NCI-H2227 (cell line): Measurements from ENCODE around the gene WT1.
"Not testable (repeated sequence)": the region's sequence is repeated elsewhere in the genome, so short reads cannot be mapped to it uniquely, and the experiment has no call there.

Experiments used
- DNase-seq: peaks from one replicate; lab custom pipeline; 2025; ENCODE audit not compliant: unreplicated experiment; lab: John Stamatoyannopoulos, UW

WT1 gene

GRCh38 chr11:32435511-32435941 lies at the start of gene WT1:
Gene WT1, minus strand, starts transcription at chr11:32435539.
- DNase-seq, result no peak

- DNase-seq, result no peak
Observed at GRCh38 chr11:32479291-32479690, 44.0 kb upstream of the WT1 start.

GRCh38 chr11:32478277-32478731 lies 43.0 kb upstream of the WT1 start:
- DNase-seq, result no peak

- no peak for DNase-seq
Observed at GRCh38 chr11:32473282-32473909, 38.1 kb upstream of the WT1 start.

- no peak for DNase-seq
Observed at GRCh38 chr11:32472226-32472625, 36.9 kb upstream of the WT1 start.

GRCh38 chr11:32471544-32471943 lies 36.2 kb upstream of the WT1 start:
- DNase-seq, result not testable (repeated sequence)

- DNase-seq, result no peak
Observed at GRCh38 chr11:32469791-32470190, 34.5 kb upstream of the WT1 start.

GRCh38 chr11:32466279-32466915 lies 31.1 kb upstream of the WT1 start:
- no peak for DNase-seq

- no peak for DNase-seq
Observed at GRCh38 chr11:32464078-32464477, 28.7 kb upstream of the WT1 start.

GRCh38 chr11:32462011-32462690 lies 26.8 kb upstream of the WT1 start:
- DNase-seq, result no peak

- DNase-seq, result no peak
Observed at GRCh38 chr11:32456864-32457263, 21.5 kb upstream of the WT1 start.

GRCh38 chr11:32454993-32455392 lies 19.7 kb upstream of the WT1 start:
- no peak for DNase-seq

GRCh38 chr11:32451808-32452207 lies 16.5 kb upstream of the WT1 start:
- DNase-seq, result no peak

- no peak for DNase-seq
Observed at GRCh38 chr11:32450372-32450771, 15.0 kb upstream of the WT1 start.

GRCh38 chr11:32448232-32448631 lies 12.9 kb upstream of the WT1 start:
- DNase-seq, result no peak

GRCh38 chr11:32447252-32447651 lies 11.9 kb upstream of the WT1 start:
- no peak for DNase-seq

GRCh38 chr11:32446227-32446626 lies 10.9 kb upstream of the WT1 start:
- no peak for DNase-seq

- no peak for DNase-seq
Observed at GRCh38 chr11:32444186-32444585, 8.8 kb upstream of the WT1 start.

- DNase-seq, result no peak
Observed at GRCh38 chr11:32440916-32441315, 5.6 kb upstream of the WT1 start.

GRCh38 chr11:32440312-32440908 lies 5.1 kb upstream of the WT1 start:
- no peak for DNase-seq

- no peak for DNase-seq
Observed at GRCh38 chr11:32439501-32440210, 4.3 kb upstream of the WT1 start.
